SK-N-MC (cell line): ENCODE measurements around the gene C6orf141.

Source experiments
- EZH2 ChIP-seq: fragments of 200-600 bp; sonication (generic); IDR thresholded peaks from one replicate; pipeline ENCODE4 v1.6.1; 2017; ENCODE audit warnings: antibody characterized with exemption
- POLR2AphosphoS5 ChIP-seq: IDR thresholded peaks from 2 replicates; pipeline ENCODE4 v1.6.1; 2012; ENCODE audit warnings: mild to moderate bottlenecking, low read depth, low read length, borderline replicate concordance

DNA sequence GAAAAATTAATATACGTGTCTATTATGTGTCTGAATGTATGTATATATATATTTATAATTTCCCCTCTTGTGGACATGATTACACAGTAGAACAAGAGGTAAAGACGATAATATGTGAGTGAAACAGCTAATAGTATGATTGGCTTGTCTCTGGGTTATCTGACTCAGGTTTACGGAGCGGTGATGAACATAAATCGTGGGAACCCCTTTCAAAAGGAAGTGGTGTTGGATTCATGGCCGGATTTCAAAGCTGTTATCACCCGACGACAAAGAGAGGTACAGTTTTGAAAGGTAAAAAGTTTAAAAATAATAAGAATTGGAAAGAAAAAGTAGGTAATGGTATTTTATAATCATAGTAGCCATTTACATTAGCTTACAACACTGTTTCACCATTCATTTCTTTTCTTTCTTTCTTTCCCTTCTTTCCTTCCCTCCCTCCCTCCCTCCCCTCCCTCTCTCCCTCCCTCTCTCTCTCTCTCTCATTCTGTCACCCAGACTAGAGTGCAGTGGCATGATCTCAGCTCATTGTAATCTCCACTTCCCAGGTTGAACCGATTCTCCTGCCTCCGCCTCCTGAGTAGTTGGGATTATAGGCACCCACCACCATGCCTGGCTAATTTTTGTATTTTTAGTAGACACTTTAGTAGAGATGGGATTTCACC, 34.9 kb upstream of the C6orf141 start:
- no peak for TF ChIP-seq EZH2
- no peak for TF ChIP-seq POLR2AphosphoS5
